Stimulated activated naive CD8-positive, alpha-beta T cell treated with anti-CD3 and anti-CD28 coated beads, Interleukin-15, Interleukin-2, amounts not matched to agents 100 ng/mL and 50 ng/mL, for 24 hours (primary cell): ENCODE data around the gene ZNF484.
"Not testable (repeated sequence)": the region's sequence is repeated elsewhere in the genome, so short reads cannot be mapped to it uniquely, and the experiment has no call there.

Experiments
- H3K27ac Mint-ChIP-seq: one replicate; pipeline ENCODE4 v1.8.0; 2021; ENCODE audit warnings: mild to moderate bottlenecking, mixed read lengths
- H3K27me3 Mint-ChIP-seq: one replicate; pipeline ENCODE4 v1.8.0; 2021; ENCODE audit warnings: mixed read lengths
- H3K36me3 Mint-ChIP-seq: one replicate; pipeline ENCODE4 v1.8.0; 2021; ENCODE audit warnings: low read depth, mixed read lengths
- H3K4me1 Mint-ChIP-seq: one replicate; pipeline ENCODE4 v1.8.0; 2021; ENCODE audit warnings: low read depth, mixed read lengths
- H3K4me3 Mint-ChIP-seq: one replicate; pipeline ENCODE4 v1.8.0; 2021; ENCODE audit warnings: mild to moderate bottlenecking, mixed read lengths
- H3K9me3 Mint-ChIP-seq: one replicate; pipeline ENCODE4 v1.8.0; 2021; ENCODE audit warnings: mixed read lengths

ZNF484 gene

DNA sequence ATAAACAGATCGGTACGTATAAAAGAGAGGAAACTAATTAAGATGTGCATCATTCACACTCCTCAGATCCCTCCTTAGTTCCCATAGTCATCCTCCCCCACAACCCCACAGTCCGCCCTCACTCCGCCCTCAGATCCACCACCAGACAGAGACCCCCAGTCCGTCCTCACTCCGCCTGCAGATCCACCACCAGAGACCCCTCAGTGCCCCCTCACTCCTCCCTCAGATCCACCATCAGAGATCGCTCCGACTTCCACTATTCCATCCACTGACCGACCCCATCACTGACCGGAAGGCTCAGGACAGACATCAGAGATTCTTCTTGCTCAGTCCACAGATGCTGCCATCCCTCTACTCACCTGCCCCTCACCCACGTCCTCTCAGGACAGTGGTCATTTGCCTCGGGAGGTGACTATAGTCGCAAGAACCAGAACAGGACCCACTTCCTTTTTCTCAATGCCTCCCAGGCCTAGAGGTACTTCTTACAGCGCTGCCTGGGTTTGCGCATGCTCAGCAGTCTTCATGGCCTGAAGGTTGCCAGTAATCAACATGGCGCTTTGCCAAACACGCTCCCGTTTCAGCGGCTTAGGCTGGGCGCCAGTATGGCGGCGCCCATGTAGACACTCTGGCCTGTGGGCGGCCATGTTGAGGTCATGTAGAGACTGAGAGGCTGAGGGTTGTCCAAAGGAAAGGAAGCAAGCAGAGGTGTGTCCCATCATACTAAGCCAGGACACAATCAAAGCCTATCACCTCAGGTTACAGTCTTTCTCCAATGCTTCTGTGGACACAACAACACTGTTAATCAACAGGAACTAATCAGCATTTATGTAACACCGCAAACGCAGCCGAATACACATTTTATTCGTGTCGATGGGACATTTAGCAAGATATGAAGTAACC is at the start of gene ZNF484:
Gene ZNF484, minus strand, starts transcription at position 508 of the 900 bp plus-strand sequence. CDS start 3,009 bp downstream, outside the sequence.
- peak within 1 kb of the TSS; percentile 98 for H3K4me3 Mint-ChIP-seq
- peak within 1 kb of the TSS; percentile 99 for H3K27ac Mint-ChIP-seq
- peaks cover 5% of the 10 kb centered on the region for H3K9me3 Mint-ChIP-seq
- no peaks in the 10 kb centered on the region for H3K27me3 Mint-ChIP-seq
- peaks cover 41% of the 10 kb centered on the region for H3K4me1 Mint-ChIP-seq
- H3K36me3 Mint-ChIP-seq: peaks cover 7% of the 10 kb centered on the region

- H3K27me3 Mint-ChIP-seq: no peaks in the 10 kb centered on the region
- no peak overlapping the region for H3K4me3 Mint-ChIP-seq
- no peaks in the 10 kb centered on the region for H3K4me1 Mint-ChIP-seq
- no peaks in the 10 kb centered on the region for H3K9me3 Mint-ChIP-seq
- no peak overlapping the region for H3K27ac Mint-ChIP-seq
- H3K36me3 Mint-ChIP-seq: no peaks in the 10 kb centered on the region
Measured at GRCh38 chr9:92920437-92920836, 42.6 kb upstream of the ZNF484 start.

GRCh38 chr9:92917176-92917800 is 39.5 kb upstream of the ZNF484 start:
- Mint-ChIP-seq H3K27ac (no peak overlapping the region), H3K27me3 (no peaks in the 10 kb centered on the region), H3K36me3 (no peaks in the 10 kb centered on the region)

GRCh38 chr9:92911511-92912475 is 34.0 kb upstream of the ZNF484 start:
- H3K36me3 Mint-ChIP-seq: no peaks in the 10 kb centered on the region
- H3K27me3 Mint-ChIP-seq: peaks cover 4% of the 10 kb centered on the region
- no peak overlapping the region for H3K4me3 Mint-ChIP-seq
- H3K27ac Mint-ChIP-seq: no peak overlapping the region
- H3K4me1 Mint-ChIP-seq: no peaks in the 10 kb centered on the region
- H3K9me3 Mint-ChIP-seq: no peaks in the 10 kb centered on the region

More at GRCh38 chr9:92917176-92917800, 39.5 kb upstream of the ZNF484 start:
- no peaks in the 10 kb centered on the region for H3K9me3 Mint-ChIP-seq
- H3K4me1 Mint-ChIP-seq: no peaks in the 10 kb centered on the region
- no peak overlapping the region for H3K4me3 Mint-ChIP-seq

- not testable (repeated sequence) for H3K36me3 Mint-ChIP-seq, H3K27ac Mint-ChIP-seq, H3K9me3 Mint-ChIP-seq, H3K4me3 Mint-ChIP-seq, H3K4me1 Mint-ChIP-seq, H3K27me3 Mint-ChIP-seq
Measured at GRCh38 chr9:92905137-92905536, 27.3 kb upstream of the ZNF484 start.

- H3K4me3 Mint-ChIP-seq: no peak overlapping the region
- H3K9me3 Mint-ChIP-seq: peaks cover 4% of the 10 kb centered on the region
- no peak overlapping the region for H3K27ac Mint-ChIP-seq
- H3K27me3 Mint-ChIP-seq: no peaks in the 10 kb centered on the region
- H3K36me3 Mint-ChIP-seq: no peaks in the 10 kb centered on the region
- no peaks in the 10 kb centered on the region for H3K4me1 Mint-ChIP-seq
Measured at GRCh38 chr9:92897323-92897722, 19.5 kb upstream of the ZNF484 start.

DNA sequence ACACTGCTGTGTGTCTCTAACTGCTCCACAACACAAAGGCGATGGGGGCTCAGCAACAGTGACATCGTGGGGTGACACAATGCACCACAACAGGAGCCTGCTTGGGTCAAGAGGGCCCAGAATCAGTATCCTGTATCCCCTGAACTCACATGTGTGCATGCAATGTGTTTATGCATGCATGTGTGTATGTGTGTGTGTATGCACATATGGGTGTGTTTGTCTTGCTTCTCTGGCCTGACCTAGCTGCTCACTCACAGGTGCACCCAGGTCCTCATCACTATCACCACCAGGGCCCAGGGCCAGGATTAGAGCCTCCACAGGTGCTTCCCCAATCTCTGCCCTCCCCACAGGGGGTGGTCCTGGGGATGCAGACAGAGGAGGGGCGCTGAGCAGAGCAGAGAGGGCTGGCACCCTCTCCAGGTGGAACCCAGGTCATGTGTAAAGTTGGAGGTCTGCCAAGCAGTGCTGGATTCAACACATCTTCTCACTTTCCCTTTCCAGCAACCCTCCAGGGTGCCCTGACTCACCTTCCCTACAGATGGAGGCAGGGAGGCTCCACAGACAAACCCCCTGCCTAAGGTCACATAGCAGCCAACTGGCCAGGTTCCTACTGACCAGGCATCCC is 18.1 kb upstream of the ZNF484 start:
- Mint-ChIP-seq H3K27me3 (no peaks in the 10 kb centered on the region), H3K4me1 (no peaks in the 10 kb centered on the region), H3K27ac (no peak overlapping the region), H3K4me3 (no peak overlapping the region), H3K36me3 (no peaks in the 10 kb centered on the region), H3K9me3 (peaks cover 4% of the 10 kb centered on the region)

GRCh38 chr9:92894711-92895362 is 17.0 kb upstream of the ZNF484 start:
- Mint-ChIP-seq H3K36me3 (no peaks in the 10 kb centered on the region), H3K27me3 (no peaks in the 10 kb centered on the region), H3K4me3 (no peak overlapping the region), H3K4me1 (no peaks in the 10 kb centered on the region), H3K9me3 (peaks cover 2% of the 10 kb centered on the region), H3K27ac (no peak overlapping the region)

GRCh38 chr9:92893916-92894610 is 16.2 kb upstream of the ZNF484 start:
- H3K36me3 Mint-ChIP-seq: not testable (repeated sequence)

GRCh38 chr9:92892276-92892675 is 14.4 kb upstream of the ZNF484 start:
- not testable (repeated sequence) for H3K27me3 Mint-ChIP-seq, H3K9me3 Mint-ChIP-seq, H3K36me3 Mint-ChIP-seq, H3K4me3 Mint-ChIP-seq, H3K27ac Mint-ChIP-seq
- H3K4me1 Mint-ChIP-seq: peaks cover 15% of the 10 kb centered on the region

More at GRCh38 chr9:92893916-92894610, 16.2 kb upstream of the ZNF484 start:
- not testable (repeated sequence) for H3K4me3 Mint-ChIP-seq, H3K27ac Mint-ChIP-seq, H3K4me1 Mint-ChIP-seq, H3K27me3 Mint-ChIP-seq, H3K9me3 Mint-ChIP-seq

DNA sequence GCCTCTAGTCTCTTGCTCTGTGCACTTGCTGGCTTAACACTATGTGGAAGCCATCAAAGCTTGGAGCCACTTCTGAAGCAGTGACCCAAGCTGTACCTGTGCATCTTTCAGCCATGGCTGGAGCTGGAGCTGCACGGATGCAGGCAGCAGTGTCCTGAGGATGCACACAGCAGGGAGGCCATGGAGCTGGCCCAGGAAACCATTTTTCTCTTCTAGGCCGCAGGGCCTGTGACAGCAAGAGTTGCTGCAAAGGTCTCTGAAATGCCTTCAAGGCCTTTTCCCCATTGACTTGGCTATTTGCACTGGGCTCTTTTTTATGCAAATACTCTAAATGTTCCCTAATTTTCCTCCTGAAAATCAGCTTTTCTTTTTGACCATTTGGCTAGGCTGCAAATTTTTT is 12.9 kb upstream of the ZNF484 start:
- peaks cover 24% of the 10 kb centered on the region for H3K4me1 Mint-ChIP-seq
- no peaks in the 10 kb centered on the region for H3K36me3 Mint-ChIP-seq
- no peaks in the 10 kb centered on the region for H3K9me3 Mint-ChIP-seq
- H3K27me3 Mint-ChIP-seq: no peaks in the 10 kb centered on the region
- H3K4me3 Mint-ChIP-seq: no peak overlapping the region
- no peak overlapping the region for H3K27ac Mint-ChIP-seq

DNA sequence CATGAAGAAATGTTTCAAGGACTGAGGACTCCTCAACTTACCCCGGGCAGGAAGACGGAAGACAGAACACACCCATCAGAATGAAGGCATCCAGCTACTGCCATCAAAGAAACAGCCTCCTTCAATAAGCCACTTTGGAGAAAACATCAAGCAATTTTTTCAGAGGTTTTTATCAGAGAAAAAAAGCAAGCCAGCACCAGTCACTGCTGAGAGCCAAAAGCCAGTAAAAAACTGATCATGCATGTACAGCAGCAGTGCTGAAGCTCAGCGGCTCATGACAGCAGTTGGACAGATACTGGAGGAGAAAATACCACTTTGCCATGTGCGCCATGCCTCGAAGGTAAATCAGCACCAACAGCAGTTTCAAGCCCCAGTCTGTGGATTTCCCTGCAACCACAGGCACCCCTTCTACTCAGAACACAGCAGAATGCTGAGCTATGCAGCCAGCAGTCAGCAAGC is 10.1 kb upstream of the ZNF484 start:
- Mint-ChIP-seq H3K4me3 (no peak overlapping the region), H3K27ac (no peak overlapping the region), H3K4me1 (peaks cover 24% of the 10 kb centered on the region)

GRCh38 chr9:92886846-92887610 is 9.2 kb upstream of the ZNF484 start:
- not testable (repeated sequence) for H3K4me3 Mint-ChIP-seq, H3K9me3 Mint-ChIP-seq, H3K27me3 Mint-ChIP-seq, H3K27ac Mint-ChIP-seq, H3K36me3 Mint-ChIP-seq
- H3K4me1 Mint-ChIP-seq: peaks cover 24% of the 10 kb centered on the region

More for the DNA sequence above, 10.1 kb upstream of the ZNF484 start:
- Mint-ChIP-seq H3K36me3 (no peaks in the 10 kb centered on the region), H3K27me3 (no peaks in the 10 kb centered on the region), H3K9me3 (no peaks in the 10 kb centered on the region)
